Nephron progenitor cell (in vitro differentiated cells): Measurements from ENCODE around the gene PRSS36.
"Not testable (repeated sequence)": the region's sequence is repeated elsewhere in the genome, so short reads cannot be mapped to it uniquely, and the experiment has no call there.

Experiments used
- DNase-seq: peaks from one replicate; pipeline ENCODE4 v3.0.0; 2021
- H3K27ac Mint-ChIP-seq: 2 replicates; pipeline ENCODE4 v1.8.0; 2021; ENCODE audit warnings: mild to moderate bottlenecking, moderate library complexity, mixed read lengths
- H3K27me3 Mint-ChIP-seq: 2 replicates; pipeline ENCODE4 v1.8.0; 2021; ENCODE audit warnings: mild to moderate bottlenecking, low read depth, mixed read lengths; ENCODE audit not compliant: poor library complexity
- H3K36me3 Mint-ChIP-seq: 2 replicates; pipeline ENCODE4 v1.8.0; 2021; ENCODE audit warnings: low read depth, mixed read lengths
- H3K4me1 Mint-ChIP-seq: 2 replicates; pipeline ENCODE4 v1.8.0; 2021; ENCODE audit warnings: mixed read lengths
- H3K4me3 Mint-ChIP-seq: 2 replicates; pipeline ENCODE4 v1.8.0; 2021; ENCODE audit warnings: mild to moderate bottlenecking, moderate library complexity, mixed read lengths
- H3K9me3 Mint-ChIP-seq: 2 replicates; pipeline ENCODE4 v1.8.0; 2021; ENCODE audit warnings: mild to moderate bottlenecking, moderate library complexity, mixed read lengths
- CTCF ChIP-seq: fragments of 200-600 bp; sonication (generic); IDR thresholded peaks from 2 replicates; pipeline ENCODE4 v1.5.0; 2021; ENCODE audit warnings: antibody characterized with exemption

Gene PRSS36

DNA sequence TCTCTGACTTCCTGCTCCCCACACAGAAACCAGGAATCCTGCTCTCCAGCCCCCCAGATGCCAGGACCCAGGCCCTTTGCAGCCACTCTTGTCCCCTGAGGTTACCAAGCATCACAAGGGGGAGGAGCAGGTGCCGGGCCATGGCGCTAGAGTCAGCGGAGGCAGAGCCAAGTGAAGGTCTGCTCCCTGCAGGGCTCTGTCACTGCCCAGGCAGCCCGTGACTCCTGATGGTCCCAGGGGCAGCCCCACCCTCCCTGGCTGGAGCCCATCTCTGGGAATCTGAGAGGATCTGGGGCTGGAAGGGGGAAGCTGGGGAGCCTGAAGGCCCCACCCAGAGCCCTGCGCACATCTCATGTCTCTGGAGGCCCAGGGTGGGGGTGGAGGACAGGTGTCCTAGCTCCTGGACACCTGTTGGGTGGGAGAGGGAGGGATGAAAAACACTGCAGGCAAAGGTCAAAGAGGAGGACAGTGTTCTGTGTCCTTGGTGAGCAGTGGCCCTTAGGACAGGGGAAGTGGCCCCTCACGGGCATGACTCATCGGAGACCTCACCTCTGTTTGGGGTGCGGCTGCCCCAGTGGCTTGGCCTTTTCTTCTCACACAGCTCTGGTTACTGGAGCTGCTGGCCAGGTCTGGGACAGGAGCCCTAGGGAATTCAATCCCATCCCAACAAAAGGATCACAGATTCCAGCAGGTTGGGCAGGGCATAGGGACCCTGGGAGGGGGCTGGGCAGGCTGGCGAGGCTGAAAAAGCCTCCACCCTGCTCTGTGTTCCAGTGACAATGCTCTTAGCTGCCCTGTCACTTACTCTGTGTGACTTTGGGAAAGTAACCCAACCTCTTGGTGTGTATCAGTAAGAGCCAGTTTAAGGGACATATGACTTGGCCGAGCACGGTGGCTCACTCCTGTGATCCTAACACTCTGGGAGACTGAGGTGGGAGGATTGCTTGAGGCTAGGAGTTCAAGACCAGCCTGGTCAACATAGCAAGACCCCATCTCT is at the start of gene PRSS36:
TSS of gene PRSS36 (minus strand) at position 173 of the 997 bp plus-strand sequence. CDS start at position 142, 31 bp downstream.
- no peaks in the 10 kb centered on the region for H3K4me1 Mint-ChIP-seq
- no peak for TF ChIP-seq CTCF
- peaks cover 54% of the 10 kb centered on the region for H3K27me3 Mint-ChIP-seq
- H3K27ac Mint-ChIP-seq, result no peak within 1 kb of the TSS
- no peaks in the 10 kb centered on the region for H3K36me3 Mint-ChIP-seq
- H3K4me3 Mint-ChIP-seq, result no peak within 1 kb of the TSS
- no peaks in the 10 kb centered on the region for H3K9me3 Mint-ChIP-seq
- no peak for DNase-seq

- Mint-ChIP-seq H3K4me1 (peaks cover 10% of the 10 kb centered on the region), H3K27ac (peak overlapping the region; percentile 11), H3K27me3 (peaks cover 60% of the 10 kb centered on the region), H3K9me3 (no peaks in the 10 kb centered on the region), H3K36me3 (peaks cover 44% of the 10 kb centered on the region), H3K4me3 (no peak overlapping the region)
- no peak for TF ChIP-seq CTCF
- no peak for DNase-seq
Measured at GRCh38 chr16:31199430-31200041, 49.7 kb upstream of the PRSS36 start.

GRCh38 chr16:31198207-31198882 is 48.5 kb upstream of the PRSS36 start:
- TF ChIP-seq CTCF, result no peak
- peak overlapping the region; percentile 18 for H3K27ac Mint-ChIP-seq
- H3K27me3 Mint-ChIP-seq, result peaks cover 48% of the 10 kb centered on the region
- peaks cover 10% of the 10 kb centered on the region for H3K4me1 Mint-ChIP-seq
- DNase-seq, result no peak
- H3K4me3 Mint-ChIP-seq, result no peak overlapping the region
- peaks cover 56% of the 10 kb centered on the region for H3K36me3 Mint-ChIP-seq
- no peaks in the 10 kb centered on the region for H3K9me3 Mint-ChIP-seq

- peaks cover 71% of the 10 kb centered on the region for H3K36me3 Mint-ChIP-seq
- H3K27me3 Mint-ChIP-seq, result peaks cover 29% of the 10 kb centered on the region
- no peak for TF ChIP-seq CTCF
- no peak overlapping the region for H3K27ac Mint-ChIP-seq
- H3K4me3 Mint-ChIP-seq, result no peak overlapping the region
- no peaks in the 10 kb centered on the region for H3K9me3 Mint-ChIP-seq
- H3K4me1 Mint-ChIP-seq, result peaks cover 6% of the 10 kb centered on the region
- DNase-seq, result no peak
Measured at GRCh38 chr16:31196324-31197088, 46.6 kb upstream of the PRSS36 start.

DNA sequence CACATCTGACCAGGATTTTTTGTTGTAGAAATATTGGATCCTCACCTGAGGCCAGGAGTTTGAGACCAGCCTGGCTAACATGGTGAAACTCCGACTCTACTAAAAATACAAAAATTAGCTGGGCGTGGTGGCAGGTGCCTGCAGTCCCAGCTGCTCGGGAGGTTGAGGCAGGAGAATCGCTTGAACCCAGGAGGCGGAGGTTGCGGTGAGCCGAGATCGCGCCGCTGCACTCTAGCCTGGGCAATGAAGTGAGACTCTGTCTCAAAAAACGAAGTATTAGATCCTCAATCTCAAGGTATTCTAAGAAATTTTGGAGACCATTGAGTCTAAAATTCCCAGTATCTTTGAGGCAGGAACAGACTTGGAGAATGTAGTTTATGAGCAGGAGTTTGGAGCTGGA is 46.0 kb upstream of the PRSS36 start:
- DNase-seq, H3K27ac Mint-ChIP-seq: not testable (repeated sequence)

More for the DNA sequence above, 46.0 kb upstream of the PRSS36 start:
- not testable (repeated sequence) for H3K9me3 Mint-ChIP-seq, H3K4me1 Mint-ChIP-seq, H3K4me3 Mint-ChIP-seq
- Mint-ChIP-seq H3K36me3 (peaks cover 77% of the 10 kb centered on the region), H3K27me3 (peaks cover 23% of the 10 kb centered on the region)
